ENCODE data around the gene NEURL1B. TPM values are rescaled to one million over a fixed set of nuclear protein-coding genes. Genes with fewer than 3 reads are reported as not detected.

NEURL1B gene
- total and polyA plus RNA-seq, 4 experiments from 2014 or later = 0.02 to 0.20 (median 0.08) TPM; not detected in 1

DNA sequence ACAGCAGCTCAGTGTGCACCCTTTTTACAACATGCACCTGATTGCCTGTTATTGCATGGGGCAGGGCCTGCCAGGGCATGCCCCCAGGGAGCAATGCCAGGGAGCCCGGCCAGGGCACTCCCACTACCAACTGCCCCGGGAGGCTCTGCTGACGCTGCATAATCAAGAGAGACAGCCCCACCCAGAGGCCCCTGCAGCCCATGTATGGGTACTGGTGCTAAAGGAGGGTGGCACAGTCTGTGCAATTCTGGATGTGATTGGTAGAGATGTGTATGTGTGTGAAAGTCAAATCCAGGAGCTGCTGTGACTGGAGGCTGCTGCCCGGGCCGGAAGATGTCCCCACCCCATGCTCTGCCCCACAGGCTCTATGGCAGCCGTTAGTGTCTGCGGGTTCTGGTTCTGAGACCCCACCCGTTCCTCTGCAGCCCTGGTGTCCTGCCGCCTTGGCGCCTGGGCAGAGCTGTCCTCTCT lies 3.9 kb upstream of the NEURL1B start:
- Mint-ChIP-seq H3K36me3 (no peaks in the 10 kb centered on the region), H3K4me3 (no peak overlapping the region), H3K4me1 (peaks cover 0 to 11% (median 2%) of the 10 kb centered on the region in 4 donors), H3K27me3 (peaks cover 14 to 15% of the 10 kb centered on the region in 2 donors), H3K27ac (no peak overlapping the region), H3K9me3 (no peaks in the 10 kb centered on the region)
- no peak for DNase-seq
- H3K4me3 ChIP-seq (ENCODE audit: low read length in 2 of 2) = no peak overlapping the region
- peaks cover 5% of the 10 kb centered on the region for H3K27me3 ChIP-seq (ENCODE audit: insufficient read depth, low read length)
- H3K4me1 ChIP-seq (ENCODE audit: insufficient read depth, low read length) = peaks cover 7% of the 10 kb centered on the region
- no peaks in the 10 kb centered on the region for H3K36me3 ChIP-seq (ENCODE audit: insufficient read depth, low read length)
- H3K27ac ChIP-seq (ENCODE audit: low read depth, low read length) = no peak overlapping the region
- ChIA-PET POLR2A (ENCODE audit: partially characterized antibody) (no interaction called here), CTCF (ENCODE audit: partially characterized antibody) (no interaction called here)
- H3K9me3 ChIP-seq (ENCODE audit: control insufficient read depth in 1 of 2, low read length in 2 of 2) = no peaks in the 10 kb centered on the region
- intact Hi-C loops (cut with micrococcal nuclease) = no loop called here

DNA sequence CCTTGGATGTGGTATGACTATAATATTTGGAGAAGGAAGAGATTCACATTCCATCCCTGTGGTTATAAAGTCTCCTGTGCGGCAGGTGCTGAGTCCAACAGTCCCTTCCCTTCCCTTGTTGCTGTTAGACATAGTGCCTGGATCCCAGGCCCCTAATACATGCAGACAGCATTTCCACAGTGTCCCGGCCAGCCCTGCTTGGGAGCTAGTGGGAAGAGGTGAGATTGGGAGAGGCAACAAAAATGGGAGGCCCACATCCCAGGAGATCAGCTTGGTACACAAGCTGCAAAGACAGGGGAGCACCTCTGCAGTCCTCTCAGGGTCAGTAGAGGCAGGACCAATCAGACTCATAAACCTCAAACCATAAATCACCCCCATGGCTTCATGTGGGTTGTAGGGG lies 3.3 kb upstream of the NEURL1B start:
- H3K9me3 Mint-ChIP-seq = no peaks in the 10 kb centered on the region
- DNase-seq = no peak
- intact Hi-C loops (cut with micrococcal nuclease) = no loop called here
- Histone ChIP-seq H3K4me3 (ENCODE audit: low read length in 2 of 2) (no peak overlapping the region), H3K36me3 (ENCODE audit: insufficient read depth, low read length) (no peaks in the 10 kb centered on the region), H3K4me1 (ENCODE audit: insufficient read depth, low read length) (peaks cover 7% of the 10 kb centered on the region), H3K27me3 (ENCODE audit: insufficient read depth, low read length) (peaks cover 5% of the 10 kb centered on the region), H3K9me3 (ENCODE audit: control insufficient read depth in 1 of 2, low read length in 2 of 2) (no peaks in the 10 kb centered on the region), H3K27ac (ENCODE audit: low read depth, low read length) (no peak overlapping the region)
- CTCF ChIA-PET (ENCODE audit: partially characterized antibody) = no interaction called here
- H3K36me3 Mint-ChIP-seq = no peaks in the 10 kb centered on the region
- POLR2A ChIA-PET (ENCODE audit: partially characterized antibody) = no interaction called here
- no peak overlapping the region for H3K4me3 Mint-ChIP-seq
- H3K27me3 Mint-ChIP-seq = peaks cover 16 to 20% of the 10 kb centered on the region in 2 donors
- H3K4me1 Mint-ChIP-seq = peaks cover 0 to 11% (median 2%) of the 10 kb centered on the region in 4 donors
- no peak overlapping the region for H3K27ac Mint-ChIP-seq

DNA sequence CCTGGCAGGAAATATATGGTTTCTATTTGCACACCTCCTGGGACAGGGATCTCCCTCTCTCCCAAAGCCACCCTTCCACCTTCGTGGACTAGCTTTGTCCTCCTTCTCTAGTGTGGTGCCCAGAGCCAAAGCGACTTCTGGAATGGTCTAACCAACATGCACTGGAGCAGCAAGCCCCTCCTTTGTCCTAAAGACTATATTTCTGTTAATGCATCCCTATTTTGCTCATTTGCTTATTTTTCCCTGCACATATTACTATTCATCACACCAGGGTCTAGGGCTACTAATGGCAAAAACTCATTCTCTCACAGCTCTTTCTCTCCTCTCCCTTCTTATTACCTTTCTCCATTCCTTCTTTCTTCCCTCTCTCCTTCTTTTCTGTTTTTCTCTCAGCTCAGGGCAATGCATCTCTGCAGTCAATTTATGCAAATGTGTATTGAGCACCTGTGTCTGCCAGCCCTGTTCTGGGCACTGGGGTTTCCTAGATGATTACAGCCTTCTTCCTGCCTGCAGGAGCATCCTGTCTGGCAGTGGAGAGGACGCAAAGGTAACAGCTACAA lies 2.8 kb upstream of the NEURL1B start:
- intact Hi-C loops (cut with micrococcal nuclease) = no loop called here
- Mint-ChIP-seq H3K27me3 (peaks cover 20 to 24% of the 10 kb centered on the region in 2 donors), H3K9me3 (peaks cover 0 to under 1% (median 0%) of the 10 kb centered on the region in 8 donors), H3K27ac (no peak overlapping the region), H3K4me3 (no peak overlapping the region), H3K4me1 (peaks cover 0 to 11% (median 2%) of the 10 kb centered on the region in 4 donors), H3K36me3 (no peaks in the 10 kb centered on the region)
- no peak for DNase-seq
- ChIA-PET CTCF (ENCODE audit: partially characterized antibody) (no interaction called here), POLR2A (ENCODE audit: partially characterized antibody) (no interaction called here)
- Histone ChIP-seq H3K9me3 (ENCODE audit: control insufficient read depth in 1 of 2, low read length in 2 of 2) (no peaks in the 10 kb centered on the region), H3K27ac (ENCODE audit: low read depth, low read length) (no peak overlapping the region), H3K4me1 (ENCODE audit: insufficient read depth, low read length) (peaks cover 7% of the 10 kb centered on the region), H3K36me3 (ENCODE audit: insufficient read depth, low read length) (no peaks in the 10 kb centered on the region), H3K27me3 (ENCODE audit: insufficient read depth, low read length) (peaks cover 7% of the 10 kb centered on the region), H3K4me3 (ENCODE audit: low read length in 2 of 2) (no peak overlapping the region)

DNA sequence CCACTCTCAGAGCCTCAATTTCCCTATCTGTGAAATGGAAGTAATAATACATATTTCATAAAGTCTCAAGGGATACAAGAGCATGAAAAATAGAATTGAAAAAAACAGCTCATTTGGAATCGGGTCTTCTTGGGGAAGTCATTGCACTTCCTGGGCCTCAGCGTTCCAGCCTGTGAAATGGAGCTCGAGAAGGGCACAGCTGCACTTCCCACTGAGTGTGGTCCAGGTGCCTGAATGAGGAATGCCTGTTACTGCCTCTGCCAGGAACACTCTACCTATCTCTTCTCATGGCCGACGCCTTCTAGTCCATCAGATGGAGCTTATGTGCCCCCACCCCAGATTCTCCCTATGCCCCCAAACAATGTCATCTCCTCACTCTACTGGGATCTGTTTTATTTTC lies 924 bp upstream of the NEURL1B start:
- no peaks in the 10 kb centered on the region for H3K9me3 ChIP-seq (ENCODE audit: control insufficient read depth in 1 of 2, low read length in 2 of 2)
- peak overlapping the region in 7 of 8 donors; percentile 33 to 69 (median 57) for H3K4me3 Mint-ChIP-seq
- H3K9me3 Mint-ChIP-seq = peaks cover 0 to 2% (median 0%) of the 10 kb centered on the region in 8 donors
- intact Hi-C loops (cut with micrococcal nuclease) = no loop called here
- peaks cover 0 to 11% (median 2%) of the 10 kb centered on the region in 4 donors for H3K4me1 Mint-ChIP-seq
- peaks cover 28 to 29% of the 10 kb centered on the region in 2 donors for H3K27me3 Mint-ChIP-seq
- POLR2A ChIA-PET (ENCODE audit: partially characterized antibody) = interaction anchor here (0.9 kb wide), 1 partner anchor 19 kb away, joined by 3 read pairs; no protein-coding TSS in a partner anchor
- peaks cover 7% of the 10 kb centered on the region for H3K4me1 ChIP-seq (ENCODE audit: insufficient read depth, low read length)
- no peak overlapping the region for H3K4me3 ChIP-seq (ENCODE audit: low read length in 2 of 2)
- no peak overlapping the region for H3K27ac Mint-ChIP-seq
- no peaks in the 10 kb centered on the region for H3K36me3 ChIP-seq (ENCODE audit: insufficient read depth, low read length)
- CTCF ChIA-PET (ENCODE audit: partially characterized antibody) = no interaction called here
- no peaks in the 10 kb centered on the region for H3K36me3 Mint-ChIP-seq
- no peak overlapping the region for H3K27ac ChIP-seq (ENCODE audit: low read depth, low read length)
- H3K27me3 ChIP-seq (ENCODE audit: insufficient read depth, low read length) = peaks cover 8% of the 10 kb centered on the region
- no peak for DNase-seq

DNA sequence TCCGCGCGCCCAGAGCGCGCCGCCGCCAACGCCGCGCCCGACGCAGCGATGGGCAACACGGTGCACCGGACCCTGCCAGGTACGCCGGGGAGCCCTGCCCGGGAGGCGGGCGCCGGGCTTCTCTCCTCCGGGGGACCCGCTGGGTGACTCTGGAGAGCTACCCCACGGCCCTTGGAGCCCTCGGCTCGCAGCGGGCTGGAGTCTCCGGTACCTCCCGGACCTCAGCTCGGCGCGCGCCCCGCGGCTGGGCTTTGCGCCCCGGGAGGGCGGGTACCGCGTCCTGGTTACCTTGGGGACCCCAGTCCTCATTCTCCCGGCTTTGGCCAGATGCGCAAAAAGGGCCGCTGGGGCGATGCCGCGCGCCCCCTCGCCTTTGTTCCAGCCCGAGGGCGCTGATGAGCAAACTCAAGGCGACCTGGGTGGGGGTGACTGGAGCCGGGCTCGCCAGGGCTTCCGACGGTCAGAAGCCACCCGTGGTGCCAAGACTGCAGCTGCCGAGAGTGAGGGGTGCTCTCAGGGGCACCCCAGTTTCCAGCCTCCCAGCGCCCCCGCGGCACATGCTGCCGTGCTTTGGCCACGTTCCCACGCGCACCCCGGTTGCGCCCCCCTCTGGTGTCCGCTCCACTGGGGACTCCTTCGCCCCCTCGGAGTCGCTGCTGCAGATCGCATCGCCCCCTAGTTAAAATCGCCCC lies 442 bp downstream of the NEURL1B start:
- Histone ChIP-seq H3K27ac (ENCODE audit: low read depth, low read length) (no peak overlapping the region), H3K36me3 (ENCODE audit: insufficient read depth, low read length) (no peaks in the 10 kb centered on the region), H3K4me1 (ENCODE audit: insufficient read depth, low read length) (peaks cover 7% of the 10 kb centered on the region), H3K4me3 (ENCODE audit: low read length in 2 of 2) (no peak overlapping the region), H3K27me3 (ENCODE audit: insufficient read depth, low read length) (peaks cover 8% of the 10 kb centered on the region), H3K9me3 (ENCODE audit: control insufficient read depth in 1 of 2, low read length in 2 of 2) (no peaks in the 10 kb centered on the region)
- DNase-seq = no peak
- ChIA-PET CTCF (ENCODE audit: partially characterized antibody) (no interaction called here), POLR2A (ENCODE audit: partially characterized antibody) (no interaction called here)
- intact Hi-C loops (cut with micrococcal nuclease) = no loop called here
- Mint-ChIP-seq H3K9me3 (peaks cover 0 to 2% (median 0%) of the 10 kb centered on the region in 8 donors), H3K4me3 (peak overlapping the region in 5 of 8 donors; percentile 30 to 70 (median 43)), H3K36me3 (no peaks in the 10 kb centered on the region), H3K27ac (no peak overlapping the region), H3K27me3 (peaks cover 28% of the 10 kb centered on the region in 2 donors), H3K4me1 (peaks cover 0 to 11% (median 2%) of the 10 kb centered on the region in 4 donors)

DNA sequence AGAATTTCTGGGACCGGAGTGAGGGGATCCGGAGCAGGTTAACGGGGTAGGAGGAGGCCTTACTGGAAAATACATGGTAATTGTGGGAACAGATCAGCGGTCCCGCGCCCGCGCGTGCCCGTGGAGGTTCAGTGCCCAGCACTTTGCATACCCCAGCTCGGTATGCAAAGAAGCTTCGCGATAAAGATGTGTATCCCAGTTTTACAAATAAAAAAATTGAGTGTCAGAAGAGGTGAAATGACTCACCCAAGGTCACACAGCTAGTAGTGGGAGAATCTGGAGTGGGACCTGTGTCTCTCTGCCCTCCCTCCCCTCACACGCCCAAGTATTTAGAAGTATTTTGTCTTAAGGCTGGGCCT lies 967 bp downstream of the NEURL1B start:
- H3K4me3 ChIP-seq (ENCODE audit: low read length in 2 of 2) = no peak overlapping the region
- intact Hi-C loops (cut with micrococcal nuclease) = no loop called here
- CTCF ChIA-PET (ENCODE audit: partially characterized antibody) = no interaction called here
- no peaks in the 10 kb centered on the region for H3K36me3 Mint-ChIP-seq
- no peak for DNase-seq
- H3K4me3 Mint-ChIP-seq = peak overlapping the region in 6 of 8 donors; percentile 26 to 70 (median 39)
- H3K36me3 ChIP-seq (ENCODE audit: insufficient read depth, low read length) = no peaks in the 10 kb centered on the region
- peaks cover 8% of the 10 kb centered on the region for H3K27me3 ChIP-seq (ENCODE audit: insufficient read depth, low read length)
- peaks cover 0 to 11% (median 2%) of the 10 kb centered on the region in 4 donors for H3K4me1 Mint-ChIP-seq
- no peak overlapping the region for H3K27ac ChIP-seq (ENCODE audit: low read depth, low read length)
- peaks cover 28% of the 10 kb centered on the region in 2 donors for H3K27me3 Mint-ChIP-seq
- H3K9me3 Mint-ChIP-seq = peaks cover 0 to 2% (median 0%) of the 10 kb centered on the region in 8 donors
- POLR2A ChIA-PET (ENCODE audit: partially characterized antibody) = no interaction called here
- peak overlapping the region in 1 of 7 donors; percentile 57 for H3K27ac Mint-ChIP-seq
- H3K4me1 ChIP-seq (ENCODE audit: insufficient read depth, low read length) = peaks cover 7% of the 10 kb centered on the region
- no peaks in the 10 kb centered on the region for H3K9me3 ChIP-seq (ENCODE audit: control insufficient read depth in 1 of 2, low read length in 2 of 2)

DNA sequence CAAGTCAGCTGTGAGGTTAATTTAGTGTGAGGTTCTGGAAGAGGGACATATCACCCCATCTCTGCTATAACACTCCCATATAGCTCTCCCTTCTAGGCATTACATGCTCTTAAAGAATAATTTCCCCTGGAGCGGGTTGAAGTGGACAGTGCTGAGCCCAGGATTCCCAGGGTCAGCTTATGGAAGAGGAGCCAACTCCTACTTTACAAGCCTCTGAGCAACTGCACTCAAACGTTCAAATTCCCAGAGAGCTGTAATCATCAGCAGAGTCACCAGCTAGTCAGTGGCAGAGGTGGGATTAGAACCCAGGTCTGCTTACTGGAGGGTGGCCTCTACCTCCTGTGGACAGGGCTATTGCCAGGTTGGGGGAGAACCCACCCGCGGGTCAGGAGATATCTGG lies 1.4 kb downstream of the NEURL1B start:
- Mint-ChIP-seq H3K27me3 (peaks cover 28% of the 10 kb centered on the region in 2 donors), H3K36me3 (no peaks in the 10 kb centered on the region), H3K9me3 (peaks cover 0 to 2% (median 0%) of the 10 kb centered on the region in 8 donors), H3K4me1 (peaks cover 0 to 11% (median 2%) of the 10 kb centered on the region in 4 donors), H3K4me3 (peak overlapping the region; percentile 4 to 70 (median 30)), H3K27ac (no peak overlapping the region)
- Histone ChIP-seq H3K36me3 (ENCODE audit: insufficient read depth, low read length) (no peaks in the 10 kb centered on the region), H3K27ac (ENCODE audit: low read depth, low read length) (no peak overlapping the region), H3K4me1 (ENCODE audit: insufficient read depth, low read length) (peaks cover 7% of the 10 kb centered on the region), H3K4me3 (ENCODE audit: low read length in 2 of 2) (no peak overlapping the region), H3K27me3 (ENCODE audit: insufficient read depth, low read length) (peaks cover 8% of the 10 kb centered on the region), H3K9me3 (ENCODE audit: control insufficient read depth in 1 of 2, low read length in 2 of 2) (no peaks in the 10 kb centered on the region)
- DNase-seq = no peak
- intact Hi-C loops (cut with micrococcal nuclease) = no loop called here
- POLR2A ChIA-PET (ENCODE audit: partially characterized antibody) = no interaction called here
- CTCF ChIA-PET (ENCODE audit: partially characterized antibody) = no interaction called here

All from CD4-positive, alpha-beta memory T cell (primary cell).